ENCODE data around the gene ZDHHC5.
"Not testable (repeated sequence)": the region's sequence is repeated elsewhere in the genome, so short reads cannot be mapped to it uniquely, and the experiment has no call there.

The ZDHHC5 gene

DNA sequence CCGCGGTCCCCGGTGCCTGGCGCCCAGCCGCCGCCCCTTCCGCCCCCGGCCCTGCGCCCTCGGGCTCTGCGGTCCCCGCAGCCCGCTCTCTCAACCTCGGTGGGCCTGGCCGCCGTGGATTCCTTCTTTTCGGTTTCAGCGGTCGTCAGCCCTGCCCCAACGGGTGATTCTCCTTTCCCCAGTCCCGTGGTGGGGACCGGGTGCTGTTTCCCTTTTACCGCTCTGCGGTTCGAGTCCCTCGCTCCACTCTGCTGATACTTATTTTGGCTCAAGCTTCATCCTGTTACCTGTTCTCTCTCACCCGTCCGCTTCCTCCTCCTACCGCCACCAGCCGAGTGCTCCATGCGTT, 494 bp downstream of the ZDHHC5 start:
- DNase-seq: no peak

DNA sequence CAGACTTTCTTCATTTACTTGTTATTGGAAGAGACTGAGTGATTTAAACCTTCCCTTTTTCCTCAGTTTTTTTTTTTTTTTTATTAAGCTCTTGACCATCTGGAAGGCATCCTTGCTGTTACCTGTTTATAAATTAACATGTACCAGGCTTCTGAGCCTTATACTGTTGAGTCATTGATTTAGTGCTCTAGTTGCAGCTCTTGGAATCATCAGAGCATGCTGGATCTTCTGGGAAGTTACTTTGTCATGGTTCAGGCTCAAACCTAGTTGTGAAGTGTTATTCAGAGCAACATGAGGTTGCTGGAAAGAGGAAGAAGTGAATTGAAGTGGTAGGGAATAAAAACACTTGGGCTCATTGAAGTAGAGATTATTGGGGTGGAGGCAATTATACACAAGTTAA, 6.3 kb downstream of the ZDHHC5 start:
- no peak for DNase-seq

DNA sequence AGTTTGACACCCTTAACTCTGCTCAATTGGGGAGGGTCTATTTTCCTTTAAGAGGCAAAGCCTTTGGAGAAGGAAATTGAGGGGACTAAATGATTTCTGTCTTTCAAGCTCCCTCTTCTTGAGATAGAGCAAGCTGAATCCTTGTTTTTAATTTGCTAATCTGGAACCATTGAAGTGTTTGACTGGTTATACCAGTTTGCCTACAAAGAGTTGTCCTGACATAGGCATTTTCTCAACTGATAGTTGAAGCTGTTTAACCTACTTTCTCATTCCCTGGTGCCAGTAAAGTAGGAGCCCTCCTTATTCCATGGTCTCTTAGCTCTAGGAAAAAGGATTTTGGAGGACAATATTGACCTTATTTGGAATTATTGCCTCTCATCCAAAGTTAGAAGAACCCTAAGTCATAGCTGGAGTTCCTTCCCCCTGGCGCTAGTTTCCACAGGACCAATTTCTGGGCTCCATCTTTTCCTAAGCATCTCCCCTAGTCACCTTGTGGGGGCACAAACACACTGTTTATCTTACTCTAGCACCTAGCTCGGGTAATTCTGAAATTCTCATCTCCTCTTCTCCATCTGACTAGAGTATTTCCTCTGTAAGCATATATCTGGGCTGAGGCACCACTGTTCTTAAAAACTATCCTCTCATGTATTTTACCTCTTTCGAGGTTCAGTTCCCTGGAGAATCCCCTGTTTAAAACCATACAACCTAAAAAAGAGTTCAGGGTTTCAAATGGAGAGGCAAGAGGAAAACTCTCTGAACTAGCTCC, 7.4 kb downstream of the ZDHHC5 start:
- no peak for DNase-seq

DNA sequence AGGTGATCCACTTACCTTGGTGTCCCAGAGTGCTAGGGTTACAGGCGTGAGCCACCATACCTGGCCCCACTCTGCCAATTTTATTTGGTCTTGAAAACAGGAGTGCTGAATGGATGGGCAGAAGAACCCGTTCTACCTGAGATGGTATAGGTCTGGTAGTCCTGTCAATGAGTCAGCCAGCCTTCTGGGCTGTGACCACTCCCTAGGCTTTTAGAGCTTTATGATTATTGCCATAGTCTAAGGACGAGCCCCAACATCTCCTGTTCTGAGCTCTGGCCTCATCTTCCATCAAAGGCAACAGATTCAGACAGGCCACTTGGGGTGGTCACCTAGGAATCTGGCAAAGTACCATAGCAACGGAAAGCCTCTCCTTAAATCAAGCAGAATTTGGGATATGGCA, 11.5 kb downstream of the ZDHHC5 start:
- no peak for DNase-seq

DNA sequence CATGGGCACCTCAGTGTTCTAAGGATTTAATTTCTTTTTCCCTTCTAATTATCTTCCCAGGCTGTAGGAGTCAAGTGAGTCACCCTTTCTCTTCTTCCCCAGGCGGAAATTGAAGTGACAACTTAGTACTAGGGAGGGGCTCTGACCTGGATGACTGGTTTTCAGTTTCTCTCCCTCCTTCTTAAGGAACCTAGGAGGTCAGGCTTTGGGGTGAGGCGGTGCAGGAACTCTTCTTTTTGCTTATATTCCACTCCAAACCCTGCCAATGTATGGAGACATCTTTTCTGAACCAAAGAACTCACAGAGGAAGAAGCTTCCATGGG, 12.6 kb downstream of the ZDHHC5 start:
- no peak for DNase-seq

DNA sequence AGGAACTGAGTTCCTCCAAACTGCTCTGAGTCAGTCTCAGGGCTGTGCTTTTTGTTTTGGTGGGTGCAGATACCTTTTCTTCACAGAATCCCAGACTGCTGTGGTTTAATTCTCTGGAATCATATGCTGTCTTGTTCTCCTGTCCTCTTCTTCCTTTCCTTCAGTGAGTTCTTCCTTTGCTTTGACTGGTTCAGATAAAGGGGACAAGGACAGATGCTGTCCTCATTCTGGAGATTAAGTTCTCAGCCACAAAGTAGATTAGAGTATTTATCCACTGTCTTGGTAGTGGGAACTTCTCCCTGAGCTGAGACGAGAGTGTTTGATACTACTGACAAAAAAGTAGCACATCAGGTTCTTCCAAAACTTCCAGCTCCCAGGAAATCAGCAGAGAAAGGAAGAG, 13.3 kb downstream of the ZDHHC5 start:
- no peak for DNase-seq

DNA sequence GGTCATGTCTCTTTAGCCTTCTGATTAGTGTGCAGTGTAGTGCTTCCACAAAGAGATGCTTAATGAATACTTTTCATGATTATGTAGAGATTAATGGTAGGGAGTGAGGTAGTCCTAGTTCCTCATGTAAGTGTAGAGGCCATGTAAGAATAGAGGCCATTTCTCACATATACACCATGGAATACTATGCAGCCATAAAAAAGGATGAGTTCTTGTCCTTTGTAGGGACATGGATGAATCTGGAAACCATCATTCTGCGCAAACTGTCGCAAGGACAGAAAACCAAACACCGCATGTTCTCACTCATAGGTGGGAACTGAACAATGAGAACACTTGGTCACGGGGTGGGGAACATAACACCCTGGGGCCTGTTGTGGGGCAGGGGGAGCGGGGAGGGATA, 22.6 kb downstream of the ZDHHC5 start:
- DNase-seq: not testable (repeated sequence)

DNA sequence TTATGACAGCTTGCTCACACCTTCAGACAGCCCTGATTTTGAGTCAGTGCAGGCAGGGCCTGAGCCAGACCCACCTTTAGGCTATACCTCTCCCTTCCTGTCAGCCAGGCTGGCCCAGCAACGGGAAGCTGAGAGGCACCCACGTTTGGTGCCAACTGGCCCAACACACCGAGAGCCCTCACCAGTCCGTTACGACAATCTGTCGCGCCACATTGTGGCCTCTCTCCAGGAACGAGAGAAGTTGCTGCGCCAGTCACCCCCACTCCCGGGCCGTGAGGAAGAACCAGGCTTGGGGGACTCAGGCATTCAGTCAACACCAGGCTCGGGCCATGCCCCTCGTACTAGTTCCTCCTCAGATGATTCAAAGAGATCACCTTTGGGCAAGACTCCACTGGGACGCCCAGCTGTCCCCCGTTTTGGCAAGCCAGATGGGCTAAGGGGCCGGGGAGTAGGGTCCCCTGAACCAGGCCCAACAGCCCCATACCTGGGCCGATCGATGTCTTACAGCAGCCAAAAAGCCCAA, 31.0 kb downstream of the ZDHHC5 start:
- DNase-seq: no peak

DNA sequence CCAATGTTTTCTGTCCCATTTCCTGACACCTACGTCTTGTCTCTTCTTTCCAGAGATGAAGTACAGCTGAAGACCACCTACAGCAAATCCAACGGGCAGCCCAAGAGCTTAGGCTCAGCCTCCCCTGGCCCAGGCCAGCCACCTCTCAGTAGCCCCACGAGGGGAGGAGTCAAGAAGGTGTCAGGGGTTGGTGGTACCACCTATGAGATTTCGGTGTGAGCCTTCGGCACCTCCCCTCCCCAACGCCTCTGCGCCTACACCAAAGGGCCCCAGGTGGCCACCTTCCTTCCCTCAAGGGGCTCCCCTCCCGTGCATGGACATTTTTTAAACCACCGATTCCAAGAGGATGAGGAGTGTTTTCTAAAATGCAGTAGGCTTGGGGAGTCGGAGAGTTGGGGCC, 31.9 kb downstream of the ZDHHC5 start:
- no peak for DNase-seq

DNA sequence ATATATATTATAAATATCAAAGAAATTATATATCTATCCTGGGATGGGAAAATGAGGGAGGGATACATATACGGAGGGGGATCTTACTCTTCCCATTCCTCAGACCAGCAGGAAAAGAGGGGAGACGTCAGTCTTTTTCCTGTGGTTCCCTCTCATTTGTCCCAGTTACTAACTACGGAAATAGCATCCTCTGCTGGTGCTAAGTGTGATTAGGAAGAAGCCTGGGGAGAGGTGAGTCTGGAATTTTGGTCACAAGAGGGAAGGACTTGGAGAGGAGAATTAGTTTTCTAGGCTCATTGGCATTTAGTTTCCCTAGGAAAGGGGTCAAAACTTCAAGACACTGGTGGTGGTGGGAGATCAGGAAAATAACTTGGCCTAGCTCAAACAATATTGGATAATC, 32.5 kb downstream of the ZDHHC5 start:
- no peak for DNase-seq

DNA sequence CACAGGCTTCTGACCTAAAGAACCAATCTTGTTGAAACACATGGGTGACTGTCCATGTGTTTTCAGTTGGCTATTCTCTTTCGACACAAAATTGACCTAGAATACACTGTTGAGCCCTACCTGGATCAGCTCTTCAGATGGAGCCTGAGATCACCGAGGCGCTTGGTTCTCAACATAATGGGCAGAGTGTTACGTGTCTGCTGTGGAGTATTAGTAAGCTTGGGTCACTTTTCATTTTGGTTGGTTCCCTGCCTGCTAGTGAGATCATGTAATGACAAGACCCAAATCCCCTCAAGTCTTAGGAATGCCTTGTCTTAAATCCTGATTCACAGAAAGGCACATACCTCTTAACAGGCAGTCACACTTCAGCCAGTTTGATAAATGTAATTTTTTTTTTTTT, 35.4 kb downstream of the ZDHHC5 start:
- DNase-seq: no peak

DNA sequence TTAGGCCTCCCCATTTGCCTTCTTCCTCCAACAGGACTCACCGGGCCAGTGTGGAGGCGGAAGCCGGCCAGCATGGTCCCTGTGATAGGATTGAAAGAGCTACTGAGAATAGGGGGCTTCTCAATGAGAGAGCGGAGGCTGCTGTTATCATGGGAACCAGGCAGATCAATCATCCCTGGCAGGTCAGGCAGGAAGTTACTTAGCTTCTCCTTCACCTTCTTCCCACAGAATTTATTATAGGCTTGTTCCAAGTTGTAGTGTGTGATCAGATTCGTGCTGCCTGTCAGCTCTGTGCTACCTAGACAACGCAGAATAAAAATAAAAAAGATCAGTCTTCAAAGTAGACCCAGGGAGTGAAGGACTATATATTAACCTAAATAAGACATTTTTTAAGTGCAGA, 37.0 kb downstream of the ZDHHC5 start:
- no peak for DNase-seq

DNA sequence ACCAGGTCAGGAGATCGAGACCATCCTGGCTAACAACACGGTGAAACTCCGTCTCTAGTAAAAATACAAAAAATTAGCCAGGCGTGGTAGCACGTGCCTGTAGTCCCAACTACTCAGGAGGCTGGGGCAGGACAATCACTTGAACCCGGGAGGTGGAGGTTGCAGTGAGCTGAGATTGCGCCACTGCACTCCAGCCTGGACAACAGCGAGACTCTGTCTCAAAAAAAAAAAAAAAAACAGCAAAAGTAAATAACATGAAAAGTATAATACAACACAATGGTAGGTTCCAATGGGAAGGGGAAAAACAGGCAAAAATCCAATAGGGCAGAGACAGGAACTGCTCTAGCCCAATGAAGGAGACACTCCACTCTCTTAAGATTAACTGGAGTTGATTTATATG, 37.5 kb downstream of the ZDHHC5 start:
- not testable (repeated sequence) for DNase-seq

DNA sequence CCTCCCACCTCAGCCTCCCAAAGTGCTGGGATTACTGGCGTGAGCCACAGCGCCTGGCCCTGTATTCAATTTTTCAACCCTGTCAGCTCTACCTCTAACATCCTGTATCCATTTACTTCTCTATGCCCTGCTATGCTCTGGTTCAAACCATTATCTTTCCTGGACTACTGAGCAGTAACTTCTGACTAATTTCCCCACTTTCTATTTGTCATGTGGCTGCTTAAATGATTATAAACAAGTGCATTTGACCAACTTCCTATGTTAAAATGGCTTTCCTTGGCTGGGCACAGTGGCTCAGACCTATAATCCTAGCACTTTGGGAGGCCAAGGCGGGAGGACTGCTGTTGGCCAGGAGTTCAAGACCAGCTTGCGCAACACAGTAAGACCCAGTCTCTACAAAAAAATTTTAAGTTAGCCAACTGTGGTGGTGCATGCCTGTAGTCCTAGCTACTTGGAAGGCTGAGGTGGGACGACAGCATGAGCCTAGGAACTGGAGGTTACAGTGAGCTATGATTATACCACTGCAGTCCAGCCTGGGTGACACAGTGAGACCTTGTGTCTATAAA, 42.0 kb downstream of the ZDHHC5 start:
- DNase-seq: no peak

DNA sequence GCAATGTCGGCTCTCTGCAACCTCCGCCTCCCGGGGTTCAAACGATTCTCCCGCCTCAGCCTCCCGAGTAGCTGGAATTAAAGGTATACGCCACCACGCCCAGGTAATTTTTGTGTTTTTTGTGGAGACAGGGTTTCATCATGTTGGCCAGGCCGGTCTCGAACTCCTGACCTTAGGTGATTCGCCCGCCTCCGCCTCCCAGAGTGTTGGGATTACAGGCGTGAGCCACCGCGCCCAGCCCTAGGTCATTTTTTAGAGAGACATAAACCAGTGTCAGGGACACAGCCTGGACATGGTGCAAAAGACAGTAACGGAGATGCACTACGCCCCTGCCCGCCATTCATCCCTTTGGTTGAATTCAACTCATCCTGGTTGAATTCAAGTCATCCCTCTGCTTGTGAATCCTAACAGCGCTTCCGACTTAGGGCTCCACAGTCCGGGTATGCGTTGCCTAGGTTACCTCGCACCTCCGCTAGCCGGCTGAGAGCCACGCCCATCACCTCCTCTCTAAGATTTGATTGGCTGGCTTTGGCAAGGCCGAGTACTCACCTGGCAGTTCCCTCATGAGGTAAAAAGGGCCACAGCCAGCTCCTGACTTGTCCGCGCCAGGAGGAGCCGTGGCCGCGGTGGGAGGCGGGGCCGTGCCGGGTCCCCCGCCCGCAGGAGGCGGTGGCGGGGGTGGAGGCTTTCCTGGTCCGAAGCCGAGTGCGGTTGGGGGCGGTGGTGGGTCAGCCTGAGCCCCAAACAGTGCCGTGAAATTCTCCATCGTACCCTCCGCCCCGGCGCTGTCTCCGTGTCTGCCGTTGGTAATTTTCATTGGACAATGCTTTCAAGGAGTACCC, 43.7 kb downstream of the ZDHHC5 start, which contains the start of gene MED19:
Gene MED19, minus strand, starts transcription at position 802 of the 842 bp plus-strand sequence. Its CDS starts 36 bp downstream, at position 766.
- peak; percentile 85 for DNase-seq

DNA sequence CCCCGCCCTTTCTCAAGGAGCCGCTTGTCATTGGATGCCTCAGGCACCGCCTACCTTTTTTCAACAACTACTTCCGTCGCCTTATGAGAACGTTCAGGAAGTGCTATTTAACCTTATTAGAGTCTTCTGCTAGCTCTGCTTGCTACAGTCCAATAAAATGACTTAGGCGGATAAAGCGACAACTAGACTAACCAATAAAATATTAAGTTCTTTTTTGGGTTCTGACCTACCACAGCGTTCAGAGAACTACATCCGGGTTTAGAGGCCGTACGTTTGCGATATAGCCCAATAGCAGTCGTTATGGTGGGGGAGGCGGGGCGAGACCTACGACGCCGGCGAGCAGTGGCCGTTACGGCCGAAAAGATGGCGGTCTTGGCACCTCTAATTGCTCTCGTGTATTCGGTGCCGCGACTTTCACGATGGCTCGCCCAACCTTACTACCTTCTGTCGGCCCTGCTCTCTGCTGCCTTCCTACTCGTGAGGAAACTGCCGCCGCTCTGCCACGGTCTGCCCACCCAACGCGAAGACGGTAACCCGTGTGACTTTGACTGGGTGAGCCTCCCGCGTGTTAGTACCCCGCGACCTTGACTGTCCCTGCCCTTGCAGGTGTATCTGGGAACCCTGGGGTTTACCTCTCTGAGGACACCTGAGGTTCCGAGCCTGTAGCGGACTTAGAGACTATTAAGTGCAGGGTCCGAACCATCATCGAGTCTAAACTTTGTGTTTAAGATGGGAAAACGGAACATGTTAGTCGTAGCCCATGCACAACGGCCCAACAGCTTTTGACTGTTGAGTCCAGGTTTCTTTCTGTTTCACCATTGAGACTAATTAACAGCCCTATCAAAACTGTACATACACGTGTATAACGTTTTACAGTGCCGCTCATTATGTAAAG, 44.6 kb downstream of the ZDHHC5 start, which contains the start of gene TMX2:
Gene TMX2, plus strand, starts transcription at position 338 of the 895 bp plus-strand sequence. Its CDS starts 26 bp downstream, at position 364.
- DNase-seq: peak; percentile 98

DNA sequence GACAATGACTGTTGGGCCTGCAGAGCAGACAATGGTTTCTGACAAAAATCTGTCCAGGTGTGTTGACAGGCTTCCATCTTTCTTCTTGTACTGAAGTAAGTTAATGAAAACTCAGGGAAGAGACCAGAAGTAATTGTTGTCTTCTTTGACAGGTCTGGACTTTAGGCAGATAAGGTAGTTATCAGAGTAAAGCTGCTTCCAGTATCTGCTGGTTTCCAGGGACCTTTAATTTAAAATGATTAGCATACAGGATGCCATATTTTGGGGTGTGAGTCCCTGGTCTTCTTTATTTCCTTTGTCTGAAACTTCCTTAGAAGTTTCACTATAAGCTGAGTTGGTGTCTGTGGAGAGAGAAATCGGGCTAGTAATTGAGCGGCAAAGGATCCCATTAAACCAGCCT, 45.9 kb downstream of the ZDHHC5 start:
- no peak for DNase-seq

DNA sequence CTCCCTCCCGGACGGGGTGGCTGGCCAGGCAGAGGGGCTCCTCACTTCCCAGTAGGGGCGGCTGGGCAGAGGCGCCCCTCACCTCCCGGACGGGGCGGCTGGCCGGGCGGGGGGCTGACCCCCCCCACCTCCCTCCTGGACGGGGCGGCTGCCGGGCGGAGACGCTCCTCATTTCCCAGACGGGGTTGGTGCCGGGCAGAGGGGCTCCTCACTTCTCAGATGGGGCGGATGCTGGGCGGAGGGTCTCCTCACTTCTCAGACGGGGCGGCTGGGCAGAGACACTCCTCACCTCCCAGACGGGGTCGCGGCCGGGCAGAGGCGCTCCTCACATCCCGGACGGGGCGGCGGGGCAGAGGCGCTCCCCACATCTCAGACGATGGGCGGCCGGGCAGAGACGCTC, 48.8 kb downstream of the ZDHHC5 start:
- DNase-seq: not testable (repeated sequence)

DNA sequence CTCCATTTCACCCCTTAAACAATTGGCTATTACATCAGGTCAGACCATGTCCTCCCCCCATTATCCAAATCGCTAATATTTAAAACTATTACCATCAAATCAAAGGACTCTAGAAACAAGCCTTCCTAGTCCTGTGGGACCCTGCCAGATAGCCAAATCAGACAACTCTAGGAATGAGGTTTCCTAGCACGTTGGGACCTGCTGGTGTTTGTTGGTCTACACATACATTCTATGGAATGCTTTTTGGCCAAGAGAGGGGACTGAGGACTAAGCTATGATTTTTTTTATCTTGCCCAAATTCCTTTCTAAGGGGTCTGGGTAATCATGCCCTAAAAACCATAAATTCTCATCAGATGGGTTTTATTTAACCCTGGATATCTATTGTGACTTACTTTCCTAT, 59.3 kb downstream of the ZDHHC5 start:
- no peak for DNase-seq

DNA sequence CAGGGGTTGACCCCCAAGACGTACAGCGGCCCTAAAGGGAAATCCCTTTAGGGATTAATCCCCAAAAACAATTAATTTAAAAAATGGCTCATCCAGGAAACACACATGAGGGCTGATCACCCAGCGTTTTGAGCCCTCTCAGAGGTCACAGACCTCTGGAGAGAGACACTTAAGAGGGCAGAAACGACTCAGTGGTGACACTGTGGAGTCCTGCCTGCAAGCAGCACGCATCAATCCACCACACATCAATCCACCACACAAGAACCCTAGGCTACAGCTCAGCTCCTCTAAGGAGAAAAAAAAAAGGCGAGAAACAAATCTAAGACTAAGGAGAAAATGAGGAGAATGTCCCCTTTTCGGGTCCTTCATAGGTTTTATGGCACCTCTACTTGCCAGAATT, 60.9 kb downstream of the ZDHHC5 start:
- no peak for DNase-seq

DNA sequence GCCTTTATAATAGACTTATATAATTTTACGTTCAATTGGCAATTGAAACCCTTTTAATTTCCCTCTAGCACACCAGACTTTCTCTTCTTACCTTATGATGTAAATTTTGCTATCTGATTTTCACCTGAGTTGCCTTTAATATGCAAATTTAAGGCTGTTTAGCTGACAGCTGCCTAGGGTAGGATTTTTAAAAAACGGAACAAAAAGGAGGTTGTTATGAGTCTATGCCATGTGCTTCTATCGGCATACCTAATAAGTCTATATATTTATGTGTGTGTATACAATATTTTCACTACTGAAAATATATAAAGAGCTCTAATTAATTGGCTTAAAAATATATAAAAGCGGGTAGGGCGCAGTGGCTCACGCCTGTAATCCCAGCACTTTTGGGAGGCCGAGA, 61.6 kb downstream of the ZDHHC5 start:
- DNase-seq: no peak

DNA sequence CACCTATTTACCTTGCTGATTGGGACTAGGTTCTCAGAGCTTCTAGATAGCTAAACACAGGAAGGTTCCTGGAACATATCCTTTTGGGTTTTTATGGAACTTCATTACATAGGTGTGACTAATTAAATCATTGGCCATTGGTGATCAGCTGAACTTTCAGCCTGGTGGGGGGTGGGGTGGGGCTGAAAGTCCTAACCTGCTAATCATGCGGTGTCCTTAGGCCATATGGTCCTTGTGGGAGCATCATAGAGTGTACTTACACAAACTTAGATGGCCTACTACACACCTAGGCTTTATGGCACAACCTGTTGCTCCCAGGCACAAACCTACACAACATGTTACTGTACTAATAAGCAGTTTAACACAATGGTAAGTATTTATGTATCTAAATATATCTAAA, 64.7 kb downstream of the ZDHHC5 start:
- no peak for DNase-seq

Measured in NCI-H1436 (cell line).